ENCODE results near the gene APRT.

The APRT gene

DNA sequence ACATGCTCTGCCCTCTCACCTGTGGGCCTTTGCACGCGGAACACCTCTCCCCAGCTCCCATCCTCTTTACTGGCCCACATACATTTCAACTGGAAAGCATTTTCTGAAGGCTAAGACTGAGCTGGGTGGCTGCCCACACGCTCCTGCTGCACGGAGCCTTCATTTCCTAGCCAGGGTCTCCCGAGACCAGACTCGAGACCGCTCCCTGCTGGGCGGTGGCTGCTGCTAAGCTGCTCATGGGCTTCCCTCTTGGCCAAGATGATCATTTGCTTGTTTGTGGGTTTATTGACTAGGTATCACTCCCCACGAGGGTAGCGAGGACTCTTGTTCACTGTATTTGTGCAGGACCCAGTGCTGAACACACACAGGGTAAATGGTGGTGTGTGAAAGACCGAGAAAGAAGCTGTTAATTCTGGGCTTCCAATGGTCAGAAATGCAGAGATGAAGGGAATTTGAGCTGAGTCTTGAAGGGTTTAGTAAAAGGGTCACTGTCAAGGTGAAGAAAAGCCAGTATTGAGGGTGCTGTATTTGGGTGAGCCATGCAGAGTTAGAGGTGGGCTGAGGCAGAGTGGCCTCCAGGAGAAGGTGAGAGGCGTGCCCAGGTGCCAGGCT lies 46.1 kb upstream of the APRT start:
- peaks cover 21% of the 10 kb centered on the region for H3K36me3 ChIP-seq (ENCODE audit: control insufficient read depth, low read length)
- H3K4me1 ChIP-seq (ENCODE audit: control insufficient read depth, low read length), result peaks cover 30% of the 10 kb centered on the region
- no peaks in the 10 kb centered on the region for H3K9me2 ChIP-seq (replicated peaks; ENCODE audit: control insufficient read depth, low read length)
- H3K4me2 ChIP-seq (ENCODE audit: low read length), result peak overlapping the region; percentile 67
- peaks cover 14% of the 10 kb centered on the region for H3K79me2 ChIP-seq (ENCODE audit: control insufficient read depth, low read length)
- no peaks in the 10 kb centered on the region for H3K27me3 ChIP-seq (ENCODE audit: control insufficient read depth, low read length)
- H3K27ac ChIP-seq (ENCODE audit: low read depth, low read length), result no peak overlapping the region
- peaks cover 7% of the 10 kb centered on the region for H3F3A ChIP-seq (ENCODE audit: control insufficient read depth, insufficient read depth)
- no peaks in the 10 kb centered on the region for H4K20me1 ChIP-seq (ENCODE audit: control insufficient read depth, insufficient read depth, low read depth, low read length)
- no peaks in the 10 kb centered on the region for H3K9me3 ChIP-seq (ENCODE audit: control insufficient read depth, insufficient read depth, low read length)
- peak overlapping the region; percentile 77 for H3K4me3 ChIP-seq (ENCODE audit: low read length)
- TF ChIP-seq, protein P1, sequence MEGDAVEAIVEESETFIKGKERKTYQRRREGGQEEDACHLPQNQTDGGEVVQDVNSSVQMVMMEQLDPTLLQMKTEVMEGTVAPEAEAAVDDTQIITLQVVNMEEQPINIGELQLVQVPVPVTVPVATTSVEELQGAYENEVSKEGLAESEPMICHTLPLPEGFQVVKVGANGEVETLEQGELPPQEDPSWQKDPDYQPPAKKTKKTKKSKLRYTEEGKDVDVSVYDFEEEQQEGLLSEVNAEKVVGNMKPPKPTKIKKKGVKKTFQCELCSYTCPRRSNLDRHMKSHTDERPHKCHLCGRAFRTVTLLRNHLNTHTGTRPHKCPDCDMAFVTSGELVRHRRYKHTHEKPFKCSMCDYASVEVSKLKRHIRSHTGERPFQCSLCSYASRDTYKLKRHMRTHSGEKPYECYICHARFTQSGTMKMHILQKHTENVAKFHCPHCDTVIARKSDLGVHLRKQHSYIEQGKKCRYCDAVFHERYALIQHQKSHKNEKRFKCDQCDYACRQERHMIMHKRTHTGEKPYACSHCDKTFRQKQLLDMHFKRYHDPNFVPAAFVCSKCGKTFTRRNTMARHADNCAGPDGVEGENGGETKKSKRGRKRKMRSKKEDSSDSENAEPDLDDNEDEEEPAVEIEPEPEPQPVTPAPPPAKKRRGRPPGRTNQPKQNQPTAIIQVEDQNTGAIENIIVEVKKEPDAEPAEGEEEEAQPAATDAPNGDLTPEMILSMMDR (IDR thresholded peaks at IDR 0.05; ENCODE audit: low read depth, low read length, poor library complexity, severe bottlenecking), result peak; percentile 88
- TF ChIP-seq EZH2phosphoT487 (IDR thresholded peaks at IDR 0.05; ENCODE audit: borderline replicate concordance, low read length), result no peak

DNA sequence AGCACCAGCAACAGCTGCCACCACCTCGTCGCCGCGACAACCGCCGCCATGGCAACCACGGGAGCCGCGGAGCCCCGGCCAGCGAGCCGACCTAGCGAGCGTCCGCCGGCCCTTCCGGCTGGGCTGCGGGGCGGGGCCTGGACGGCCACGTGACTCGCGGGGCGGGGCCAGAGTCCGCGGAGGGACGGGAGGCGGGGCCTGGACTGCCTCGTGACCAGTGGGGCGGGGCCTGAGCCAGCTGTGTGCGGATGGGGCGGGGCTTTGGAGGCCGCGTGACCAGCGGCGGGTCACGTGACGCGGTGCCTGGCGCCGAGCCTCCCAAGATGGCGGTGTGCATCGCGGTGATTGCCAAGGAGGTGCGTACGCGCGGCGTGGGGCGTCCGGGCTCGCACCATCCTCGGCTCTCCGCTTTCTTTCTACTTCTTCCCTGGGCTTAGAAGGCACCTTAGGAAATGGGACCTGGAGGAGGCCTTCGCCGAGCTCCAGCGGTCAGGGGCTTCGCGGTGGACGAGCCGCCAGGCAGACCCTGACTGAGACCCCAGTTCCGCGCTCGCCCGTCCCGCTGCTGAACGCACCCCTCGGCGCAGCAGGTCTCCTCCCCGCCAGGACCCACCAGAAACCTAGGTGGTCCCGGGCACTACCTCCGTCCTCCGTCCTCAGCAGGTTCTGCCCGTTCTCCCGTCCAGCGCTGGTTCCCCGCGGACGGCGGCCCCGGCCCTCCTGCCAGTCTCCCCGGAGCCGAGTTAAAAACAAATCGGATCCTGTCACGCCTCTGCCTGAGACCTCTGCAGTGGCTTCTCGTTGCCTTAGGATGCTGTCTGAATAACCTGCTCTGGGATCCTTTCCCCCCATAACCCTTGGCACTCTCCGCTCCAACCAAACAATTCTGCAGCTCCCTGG lies 45.4 kb upstream of the APRT start, which contains the start of the genes GALNS and TRAPPC2L:
GALNS (minus strand) TSS at position 120 of the 900 bp plus-strand sequence; CDS start at position 50, 70 bp downstream.
TRAPPC2L (plus strand) TSS at position 300 of the 900 bp plus-strand sequence; CDS start at position 324, 24 bp downstream.
- no peaks in the 10 kb centered on the region for H4K20me1 ChIP-seq (ENCODE audit: control insufficient read depth, insufficient read depth, low read depth, low read length)
- TF ChIP-seq, protein P1 (IDR thresholded peaks at IDR 0.05; ENCODE audit: low read depth, low read length, poor library complexity, severe bottlenecking), result no peak
- TF ChIP-seq EZH2phosphoT487 (IDR thresholded peaks at IDR 0.05; ENCODE audit: borderline replicate concordance, low read length), result no peak
- H3F3A ChIP-seq (ENCODE audit: control insufficient read depth, insufficient read depth), result peaks cover 7% of the 10 kb centered on the region
- 0 out of 2 replicates have a peak within 1 kb of the TSS, but pooled peaks have one; percentile 3 for H3K27ac ChIP-seq (ENCODE audit: low read depth, low read length)
- H3K27me3 ChIP-seq (ENCODE audit: control insufficient read depth, low read length), result no peaks in the 10 kb centered on the region
- H3K79me2 ChIP-seq (ENCODE audit: control insufficient read depth, low read length), result peaks cover 14% of the 10 kb centered on the region
- peak within 1 kb of the TSS; percentile 77 for H3K4me3 ChIP-seq (ENCODE audit: low read length)
- peaks cover 30% of the 10 kb centered on the region for H3K4me1 ChIP-seq (ENCODE audit: control insufficient read depth, low read length)
- no peaks in the 10 kb centered on the region for H3K9me2 ChIP-seq (replicated peaks; ENCODE audit: control insufficient read depth, low read length)
- H3K4me2 ChIP-seq (ENCODE audit: low read length), result peak within 1 kb of the TSS; percentile 67
- H3K9me3 ChIP-seq (ENCODE audit: control insufficient read depth, insufficient read depth, low read length), result no peaks in the 10 kb centered on the region
- H3K36me3 ChIP-seq (ENCODE audit: control insufficient read depth, low read length), result peaks cover 21% of the 10 kb centered on the region

GRCh38 chr16:88856122-88856827 lies 44.5 kb upstream of the APRT start:
- H3K36me3 ChIP-seq (ENCODE audit: control insufficient read depth, low read length), result peaks cover 20% of the 10 kb centered on the region
- H3K4me2 ChIP-seq (ENCODE audit: low read length), result peak overlapping the region; percentile 50
- peaks cover 7% of the 10 kb centered on the region for H3F3A ChIP-seq (ENCODE audit: control insufficient read depth, insufficient read depth)
- no peak overlapping the region for H3K27ac ChIP-seq (ENCODE audit: low read depth, low read length)
- H3K4me1 ChIP-seq (ENCODE audit: control insufficient read depth, low read length), result peaks cover 30% of the 10 kb centered on the region
- H3K9me3 ChIP-seq (ENCODE audit: control insufficient read depth, insufficient read depth, low read length), result no peaks in the 10 kb centered on the region
- H3K9me2 ChIP-seq (replicated peaks; ENCODE audit: control insufficient read depth, low read length), result no peaks in the 10 kb centered on the region
- TF ChIP-seq, protein P1 (IDR thresholded peaks at IDR 0.05; ENCODE audit: low read depth, low read length, poor library complexity, severe bottlenecking), result no peak
- peaks cover 14% of the 10 kb centered on the region for H3K79me2 ChIP-seq (ENCODE audit: control insufficient read depth, low read length)
- H3K4me3 ChIP-seq (ENCODE audit: low read length), result peak overlapping the region; percentile 77
- H3K27me3 ChIP-seq (ENCODE audit: control insufficient read depth, low read length), result no peaks in the 10 kb centered on the region
- no peaks in the 10 kb centered on the region for H4K20me1 ChIP-seq (ENCODE audit: control insufficient read depth, insufficient read depth, low read depth, low read length)

All from DOHH2 (cell line).